ENCODE measurements around the gene CADPS2. TPM values are rescaled to one million over a fixed set of nuclear protein-coding genes. Genes with fewer than 3 reads are reported as not detected.

Gene CADPS2
- total and polyA plus RNA-seq, 2 donors (not counting 1 experiment from before 2014, with no cell fraction given), result not detected

- no peaks in the 10 kb centered on the region for H3K4me1 Mint-ChIP-seq
- ChIA-PET CTCF (no interaction called here), POLR2A (no interaction called here)
- H3K9me3 Mint-ChIP-seq (ENCODE audit: insufficient read depth), result peaks cover 5% of the 10 kb centered on the region
- no peaks in the 10 kb centered on the region for H3K27me3 ChIP-seq (replicated peaks in 1 of 4; ENCODE audit: control extremely low read depth in 1 of 4, control insufficient read depth in 3 of 4, insufficient read depth in 4 of 4, low read length in 3 of 4)
- H3K79me2 ChIP-seq (ENCODE audit: control insufficient read depth, insufficient read depth, low read length), result no peaks in the 10 kb centered on the region
- H3K27ac Mint-ChIP-seq, result no peak overlapping the region
- H3K4me2 ChIP-seq (replicated peaks; ENCODE audit: low read depth, low read length, poor library complexity, severe bottlenecking), result no peak overlapping the region
- H3K36me3 ChIP-seq (replicated peaks in 1 of 2; ENCODE audit: control extremely low read depth in 1 of 2, control insufficient read depth in 1 of 2, extremely low read depth in 1 of 2, insufficient read depth in 2 of 2, low read length in 1 of 2), result no peaks in the 10 kb centered on the region
- no peaks in the 10 kb centered on the region for H3K9me3 ChIP-seq (ENCODE audit: control extremely low read depth in 1 of 3, control insufficient read depth in 2 of 3, insufficient read depth in 1 of 3, low read length in 2 of 3)
- no peak overlapping the region for H3K4me3 ChIP-seq (ENCODE audit: control extremely low read depth in 1 of 5, extremely low read depth in 1 of 5, insufficient read depth in 1 of 5, low read depth in 2 of 5, low read length in 4 of 5)
- no peak for DNase-seq
- H4K20me1 ChIP-seq (ENCODE audit: control insufficient read depth, insufficient read depth, low read length, poor library complexity, severe bottlenecking), result no peaks in the 10 kb centered on the region
- no peak overlapping the region for H3K4me3 Mint-ChIP-seq
- WGBS (ENCODE audit: insufficient coverage), result 90% methylated on average over 15 of the region's 15 CpGs
- no peak overlapping the region for H2AFZ ChIP-seq (ENCODE audit: insufficient read depth, low read depth, low read length, poor library complexity, severe bottlenecking)
- H3K27me3 Mint-ChIP-seq, result no peaks in the 10 kb centered on the region
- H3K4me1 ChIP-seq (ENCODE audit: control insufficient read depth in 2 of 2, insufficient read depth in 2 of 2, low read length in 2 of 2), result no peaks in the 10 kb centered on the region
- H3K9ac ChIP-seq (ENCODE audit: low read length), result no peak overlapping the region
- ATAC-seq (ENCODE audit: low read depth), result no peak
- TF ChIP-seq EZH2 (IDR thresholded peaks at IDR 0.05; ENCODE audit: borderline replicate concordance, insufficient read depth, low read depth, low read length, poor library complexity, severe bottlenecking), result no peak
- no peak for TF ChIP-seq CTCF (IDR thresholded peaks at IDR 0.05)
- intact Hi-C loops (cut with micrococcal nuclease), result no loop called here
- no peak overlapping the region for H3K27ac ChIP-seq (ENCODE audit: low read length in 2 of 2)
Measured at GRCh38 chr7:122913608-122914007, 27.3 kb upstream of the CADPS2 start.

GRCh38 chr7:122902751-122903495 is 16.7 kb upstream of the CADPS2 start:
- Histone ChIP-seq H3K27me3 (replicated peaks in 1 of 4; ENCODE audit: control extremely low read depth in 1 of 4, control insufficient read depth in 3 of 4, insufficient read depth in 4 of 4, low read length in 3 of 4) (no peaks in the 10 kb centered on the region), H3K4me1 (ENCODE audit: control insufficient read depth in 2 of 2, insufficient read depth in 2 of 2, low read length in 2 of 2) (no peaks in the 10 kb centered on the region), H3K9ac (ENCODE audit: low read length) (no peak overlapping the region), H3K4me2 (replicated peaks; ENCODE audit: low read depth, low read length, poor library complexity, severe bottlenecking) (no peak overlapping the region), H2AFZ (ENCODE audit: insufficient read depth, low read depth, low read length, poor library complexity, severe bottlenecking) (no peak overlapping the region), H3K36me3 (replicated peaks in 1 of 2; ENCODE audit: control extremely low read depth in 1 of 2, control insufficient read depth in 1 of 2, extremely low read depth in 1 of 2, insufficient read depth in 2 of 2, low read length in 1 of 2) (no peaks in the 10 kb centered on the region), H3K27ac (ENCODE audit: low read length in 2 of 2) (no peak overlapping the region), H4K20me1 (ENCODE audit: control insufficient read depth, insufficient read depth, low read length, poor library complexity, severe bottlenecking) (no peaks in the 10 kb centered on the region), H3K79me2 (ENCODE audit: control insufficient read depth, insufficient read depth, low read length) (no peaks in the 10 kb centered on the region), H3K4me3 (ENCODE audit: control extremely low read depth in 1 of 5, extremely low read depth in 1 of 5, insufficient read depth in 1 of 5, low read depth in 2 of 5, low read length in 4 of 5) (no peak overlapping the region), H3K9me3 (ENCODE audit: control extremely low read depth in 1 of 3, control insufficient read depth in 2 of 3, insufficient read depth in 1 of 3, low read length in 2 of 3) (no peaks in the 10 kb centered on the region)
- DNase-seq (no peak), ATAC-seq (ENCODE audit: low read depth) (no peak)
- intact Hi-C loops (cut with micrococcal nuclease), result no loop called here
- H3K4me3 Mint-ChIP-seq, result no peak overlapping the region
- WGBS (ENCODE audit: insufficient coverage), result 75% methylated on average over 1 of the region's 5 CpGs
- H3K4me1 Mint-ChIP-seq, result no peaks in the 10 kb centered on the region
- ChIA-PET POLR2A (no interaction called here), CTCF (no interaction called here)
- H3K27me3 Mint-ChIP-seq, result no peaks in the 10 kb centered on the region
- H3K27ac Mint-ChIP-seq, result no peak overlapping the region
- TF ChIP-seq CTCF (IDR thresholded peaks at IDR 0.05) (no peak), EZH2 (IDR thresholded peaks at IDR 0.05; ENCODE audit: borderline replicate concordance, insufficient read depth, low read depth, low read length, poor library complexity, severe bottlenecking) (no peak)
- H3K9me3 Mint-ChIP-seq (ENCODE audit: insufficient read depth), result no peaks in the 10 kb centered on the region
